ENCODE results near the gene TNK1. TPM values are rescaled to one million over a fixed set of nuclear protein-coding genes. Genes with fewer than 3 reads are reported as not detected.

Gene TNK1
- total RNA-seq, 2 experiments from 2014 or later = 0.25 to 0.86 TPM

DNA sequence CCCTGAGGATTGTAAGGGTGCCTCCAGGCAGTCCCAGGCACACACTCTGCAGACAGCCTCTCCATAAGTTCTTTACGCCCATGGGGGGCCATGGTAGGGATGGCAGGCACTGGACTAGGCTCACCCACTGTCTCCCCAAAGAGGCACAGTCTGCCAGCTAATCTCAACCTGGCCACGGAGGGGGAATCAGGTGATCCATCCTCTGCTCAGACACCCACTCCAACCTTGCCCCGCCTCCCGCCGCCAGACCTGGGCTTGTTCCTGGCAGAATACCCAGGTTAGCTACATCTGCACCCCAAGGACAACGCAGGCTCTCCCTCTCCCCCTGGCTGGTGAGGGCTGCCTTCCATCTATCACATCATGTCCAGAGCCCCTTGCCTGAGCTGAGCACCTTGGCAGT, 28.0 kb downstream of the TNK1 start:
- peaks cover 19% of the 10 kb centered on the region for H3K27me3 Mint-ChIP-seq
- H3K36me3 Mint-ChIP-seq (ENCODE audit: low read depth) = no peaks in the 10 kb centered on the region
- no peak overlapping the region for H3K27ac Mint-ChIP-seq
- H3K4me3 Mint-ChIP-seq = no peak overlapping the region
- peaks cover 14% of the 10 kb centered on the region for H3K4me1 Mint-ChIP-seq
- ChIA-PET POLR2A (no interaction called here), CTCF (interaction anchor here (0.6 kb wide), 1 partner anchor 27 kb away, joined by 4 read pairs; no protein-coding TSS in a partner anchor)
- no peaks in the 10 kb centered on the region for H3K9me3 Mint-ChIP-seq
- no peak for DNase-seq

DNA sequence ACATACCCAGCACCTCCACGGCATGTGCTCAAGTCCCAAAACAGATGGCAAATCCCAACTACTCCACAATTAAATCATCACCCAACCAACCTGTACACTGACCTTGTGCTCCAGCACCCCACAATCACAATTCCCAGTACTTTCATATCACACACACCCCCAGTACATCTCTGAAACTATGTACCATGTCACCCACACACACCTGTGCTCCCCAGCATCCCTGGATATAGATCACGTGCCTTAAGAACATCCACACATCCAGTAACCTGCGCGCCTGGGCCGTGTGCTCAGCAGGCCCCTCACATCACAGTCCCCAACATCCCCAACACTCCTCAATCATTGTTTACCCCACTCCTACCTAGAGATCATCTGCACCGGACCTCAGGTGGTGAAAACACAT, 28.8 kb downstream of the TNK1 start:
- H3K9me3 Mint-ChIP-seq = no peaks in the 10 kb centered on the region
- CTCF ChIA-PET = no interaction called here
- H3K27me3 Mint-ChIP-seq = peaks cover 19% of the 10 kb centered on the region

DNA sequence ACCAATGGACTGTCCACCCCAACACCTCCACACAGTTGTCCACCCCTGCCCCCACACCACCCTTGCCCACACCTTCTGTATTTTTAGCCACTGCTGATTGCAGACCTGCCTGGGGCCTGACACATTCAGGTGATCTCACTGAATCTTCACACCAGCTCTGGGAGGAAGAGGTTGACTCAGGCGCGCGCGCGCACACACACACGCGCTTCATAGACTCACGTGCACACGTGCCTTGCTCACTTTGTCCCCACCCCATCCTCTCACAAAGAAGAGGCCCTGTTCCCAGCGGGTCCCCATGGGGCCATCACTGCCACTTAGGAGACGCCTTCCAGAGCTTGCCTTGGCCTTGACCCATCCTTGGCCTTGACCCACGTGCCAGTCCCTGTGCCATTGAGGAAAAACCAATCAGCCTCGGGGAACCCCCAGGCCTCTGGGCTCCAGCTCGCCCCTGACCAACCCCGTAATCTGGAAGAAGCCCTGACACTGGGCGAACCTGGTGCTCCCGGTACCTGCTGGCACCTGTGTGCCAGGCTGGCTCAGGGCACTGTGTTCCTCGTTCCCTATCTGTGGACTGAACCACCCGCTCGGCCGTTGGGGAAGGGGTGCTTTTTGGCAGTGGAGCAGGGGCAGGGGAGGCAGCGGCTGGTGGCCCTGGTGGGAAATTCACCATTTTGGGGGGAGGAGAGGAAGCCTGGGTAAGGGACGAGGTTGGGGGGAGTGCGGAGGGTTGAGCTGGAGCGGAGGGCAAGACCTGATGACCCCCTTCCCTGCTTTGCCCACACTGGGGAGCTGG, 29.9 kb downstream of the TNK1 start:
- POLR2A ChIA-PET = interaction anchor here (1.1 kb wide), 1 partner anchor 13 kb away, joined by 3 read pairs; no protein-coding TSS in a partner anchor
- Mint-ChIP-seq H3K36me3 (ENCODE audit: low read depth) (no peaks in the 10 kb centered on the region), H3K9me3 (no peaks in the 10 kb centered on the region), H3K27ac (no peak overlapping the region), H3K27me3 (peaks cover 14% of the 10 kb centered on the region), H3K4me3 (no peak overlapping the region), H3K4me1 (peaks cover 10% of the 10 kb centered on the region)
- DNase-seq = no peak
- CTCF ChIA-PET = no interaction called here

More for the DNA sequence above, 28.8 kb downstream of the TNK1 start:
- Mint-ChIP-seq H3K4me3 (no peak overlapping the region), H3K36me3 (ENCODE audit: low read depth) (no peaks in the 10 kb centered on the region), H3K27ac (no peak overlapping the region), H3K4me1 (peaks cover 14% of the 10 kb centered on the region)
- POLR2A ChIA-PET = interaction anchor here (0.9 kb wide), 1 partner anchor 15 kb away, joined by 4 read pairs; the partner anchor contains the start of gene SPEM2
- DNase-seq = no peak

DNA sequence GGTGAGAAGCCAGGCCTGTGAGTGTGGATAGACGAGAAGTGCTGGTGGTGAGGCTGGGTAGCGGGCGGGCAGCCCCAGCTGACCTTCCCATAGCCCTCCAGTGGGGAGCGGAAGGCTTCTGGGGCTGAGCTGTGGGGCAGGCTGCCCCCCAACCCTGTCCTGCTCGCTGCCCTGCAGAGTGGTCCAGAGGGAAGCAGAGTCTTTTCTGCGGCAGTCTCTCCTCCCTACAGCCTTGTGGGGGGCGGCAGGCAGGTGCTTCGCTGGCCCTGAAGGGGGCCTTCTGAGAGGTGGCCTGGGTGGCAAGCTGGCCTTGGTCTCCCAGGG, 30.5 kb downstream of the TNK1 start:
- DNase-seq = no peak
- Mint-ChIP-seq H3K27me3 (peaks cover 9% of the 10 kb centered on the region), H3K27ac (no peak overlapping the region), H3K4me1 (peaks cover 9% of the 10 kb centered on the region), H3K36me3 (ENCODE audit: low read depth) (no peaks in the 10 kb centered on the region), H3K4me3 (no peak overlapping the region), H3K9me3 (no peaks in the 10 kb centered on the region)
- POLR2A ChIA-PET = interaction anchor here (1.1 kb wide), 1 partner anchor 13 kb away, joined by 3 read pairs; no protein-coding TSS in a partner anchor
- CTCF ChIA-PET = no interaction called here

DNA sequence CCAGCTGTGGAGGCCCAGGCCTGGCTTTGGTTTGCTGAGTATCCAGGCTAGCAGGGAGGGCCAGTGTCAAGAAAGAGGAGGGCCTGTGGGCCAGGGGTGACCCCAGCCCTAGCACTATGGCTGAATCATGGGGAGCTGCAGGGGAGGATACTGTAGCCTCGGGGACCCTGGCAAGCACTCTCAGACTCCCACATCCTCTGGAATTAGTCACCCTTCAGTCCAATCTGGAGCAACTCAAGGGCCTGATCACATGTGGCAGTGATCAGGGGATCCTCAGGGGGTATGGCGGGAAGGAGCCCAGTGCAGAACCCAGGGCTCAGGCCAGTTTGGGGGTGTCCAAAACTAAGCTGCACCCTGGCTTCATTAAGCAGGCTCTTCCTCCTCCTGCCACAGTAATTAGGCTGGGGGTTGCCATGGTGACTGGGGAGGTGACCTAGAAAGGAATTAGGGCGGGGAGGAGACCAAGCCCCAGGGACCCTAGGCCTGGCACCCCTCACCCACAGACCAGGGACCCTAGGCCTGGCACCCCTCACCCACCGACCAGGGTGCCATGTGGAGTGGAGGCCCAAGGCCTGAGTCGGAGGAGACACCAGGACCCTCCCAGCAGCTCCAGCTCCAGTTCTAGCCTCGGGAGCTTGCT, 32.6 kb downstream of the TNK1 start:
- H3K36me3 Mint-ChIP-seq (ENCODE audit: low read depth) = no peaks in the 10 kb centered on the region
- DNase-seq = no peak
- CTCF ChIA-PET = interaction anchor here (1.0 to 1.2 kb wide), 2 partner anchors 10 to 22 kb away, joined by 3 read pairs; partner anchors contain the start of genes TMEM102 and TMEM256
- POLR2A ChIA-PET = interaction anchor here (0.6 to 0.8 kb wide), 2 partner anchors 9 to 22 kb away, joined by 3 read pairs; partner anchors contain the start of gene TMEM256
- H3K27me3 Mint-ChIP-seq = peaks cover 5% of the 10 kb centered on the region
- no peaks in the 10 kb centered on the region for H3K9me3 Mint-ChIP-seq
- no peak overlapping the region for H3K27ac Mint-ChIP-seq
- H3K4me1 Mint-ChIP-seq = peaks cover 4% of the 10 kb centered on the region
- H3K4me3 Mint-ChIP-seq = no peak overlapping the region

DNA sequence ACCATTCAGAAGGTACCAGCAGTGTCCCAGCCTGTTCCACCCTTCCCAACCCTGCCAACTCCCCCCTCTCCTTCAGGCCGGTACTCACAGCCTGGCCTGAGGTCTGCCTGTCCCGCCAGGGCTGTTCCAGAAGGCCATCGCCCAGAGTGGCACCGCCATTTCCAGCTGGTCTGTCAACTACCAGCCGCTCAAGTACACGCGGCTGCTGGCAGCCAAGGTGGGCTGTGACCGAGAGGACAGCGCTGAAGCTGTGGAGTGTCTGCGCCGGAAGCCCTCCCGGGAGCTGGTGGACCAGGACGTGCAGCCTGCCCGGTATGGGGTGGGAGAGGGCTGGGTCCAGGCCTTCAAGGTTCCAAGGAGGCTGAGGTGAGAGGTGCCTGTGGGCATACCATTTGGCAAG, 33.9 kb downstream of the TNK1 start:
- POLR2A ChIA-PET = no interaction called here
- no peak for DNase-seq
- no peak overlapping the region for H3K4me3 Mint-ChIP-seq
- H3K36me3 Mint-ChIP-seq (ENCODE audit: low read depth) = no peaks in the 10 kb centered on the region
- no peaks in the 10 kb centered on the region for H3K4me1 Mint-ChIP-seq
- H3K9me3 Mint-ChIP-seq = no peaks in the 10 kb centered on the region
- CTCF ChIA-PET = interaction anchor here (1.8 kb wide), 1 partner anchor 59 kb away, joined by 4 read pairs; no protein-coding TSS in a partner anchor
- H3K27me3 Mint-ChIP-seq = no peaks in the 10 kb centered on the region
- no peak overlapping the region for H3K27ac Mint-ChIP-seq

DNA sequence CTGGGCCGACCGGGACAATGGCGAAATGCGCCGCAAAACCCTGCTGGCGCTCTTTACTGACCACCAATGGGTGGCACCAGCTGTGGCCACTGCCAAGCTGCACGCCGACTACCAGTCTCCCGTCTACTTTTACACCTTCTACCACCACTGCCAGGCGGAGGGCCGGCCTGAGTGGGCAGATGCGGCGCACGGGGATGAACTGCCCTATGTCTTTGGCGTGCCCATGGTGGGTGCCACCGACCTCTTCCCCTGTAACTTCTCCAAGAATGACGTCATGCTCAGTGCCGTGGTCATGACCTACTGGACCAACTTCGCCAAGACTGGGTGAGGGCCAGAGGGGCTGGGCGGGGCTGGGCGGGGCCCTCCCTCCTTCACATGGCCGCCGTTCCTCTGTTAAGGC, 34.9 kb downstream of the TNK1 start:
- no peaks in the 10 kb centered on the region for H3K36me3 Mint-ChIP-seq (ENCODE audit: low read depth)
- no peak overlapping the region for H3K4me3 Mint-ChIP-seq
- POLR2A ChIA-PET = no interaction called here
- H3K4me1 Mint-ChIP-seq = no peaks in the 10 kb centered on the region
- CTCF ChIA-PET = interaction anchor here (1.8 kb wide), 1 partner anchor 60 kb away, joined by 4 read pairs; no protein-coding TSS in a partner anchor
- no peaks in the 10 kb centered on the region for H3K9me3 Mint-ChIP-seq
- H3K27ac Mint-ChIP-seq = no peak overlapping the region
- no peak for DNase-seq
- H3K27me3 Mint-ChIP-seq = no peaks in the 10 kb centered on the region

DNA sequence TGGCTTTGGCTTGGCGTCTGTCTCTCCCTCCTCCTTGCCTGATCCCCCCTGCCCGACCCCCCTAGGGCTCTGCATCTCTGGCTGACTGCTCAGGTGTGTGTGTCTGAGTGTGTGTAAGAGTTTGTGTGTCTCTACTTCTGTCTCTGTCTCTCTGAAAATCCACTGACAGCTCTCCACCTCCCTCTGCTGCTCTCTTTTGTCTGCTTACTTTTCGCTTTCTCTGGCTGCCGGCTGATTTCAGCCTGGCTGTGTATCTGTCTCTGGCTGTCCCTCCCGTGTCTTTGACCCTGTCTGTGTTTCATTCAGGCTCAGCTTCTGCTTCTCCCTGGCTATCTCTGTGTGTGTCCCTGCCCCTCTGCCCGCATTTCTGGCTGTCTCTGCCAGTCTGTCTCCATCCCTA, 35.4 kb downstream of the TNK1 start:
- Mint-ChIP-seq H3K27me3 (no peaks in the 10 kb centered on the region), H3K4me3 (no peak overlapping the region), H3K36me3 (ENCODE audit: low read depth) (no peaks in the 10 kb centered on the region), H3K9me3 (no peaks in the 10 kb centered on the region), H3K27ac (no peak overlapping the region), H3K4me1 (no peaks in the 10 kb centered on the region)
- DNase-seq = no peak
- ChIA-PET CTCF (interaction anchor here (1.4 kb wide), 1 partner anchor 61 kb away, joined by 3 read pairs; no protein-coding TSS in a partner anchor), POLR2A (no interaction called here)

DNA sequence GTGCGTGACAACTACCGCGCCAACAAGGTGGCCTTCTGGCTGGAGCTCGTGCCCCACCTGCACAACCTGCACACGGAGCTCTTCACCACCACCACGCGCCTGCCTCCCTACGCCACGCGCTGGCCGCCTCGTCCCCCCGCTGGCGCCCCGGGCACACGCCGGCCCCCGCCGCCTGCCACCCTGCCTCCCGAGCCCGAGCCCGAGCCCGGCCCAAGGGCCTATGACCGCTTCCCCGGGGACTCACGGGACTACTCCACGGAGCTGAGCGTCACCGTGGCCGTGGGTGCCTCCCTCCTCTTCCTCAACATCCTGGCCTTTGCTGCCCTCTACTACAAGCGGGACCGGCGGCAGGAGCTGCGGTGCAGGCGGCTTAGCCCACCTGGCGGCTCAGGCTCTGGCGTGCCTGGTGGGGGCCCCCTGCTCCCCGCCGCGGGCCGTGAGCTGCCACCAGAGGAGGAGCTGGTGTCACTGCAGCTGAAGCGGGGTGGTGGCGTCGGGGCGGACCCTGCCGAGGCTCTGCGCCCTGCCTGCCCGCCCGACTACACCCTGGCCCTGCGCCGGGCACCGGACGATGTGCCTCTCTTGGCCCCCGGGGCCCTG, 36.3 kb downstream of the TNK1 start:
- no peaks in the 10 kb centered on the region for H3K27me3 Mint-ChIP-seq

DNA sequence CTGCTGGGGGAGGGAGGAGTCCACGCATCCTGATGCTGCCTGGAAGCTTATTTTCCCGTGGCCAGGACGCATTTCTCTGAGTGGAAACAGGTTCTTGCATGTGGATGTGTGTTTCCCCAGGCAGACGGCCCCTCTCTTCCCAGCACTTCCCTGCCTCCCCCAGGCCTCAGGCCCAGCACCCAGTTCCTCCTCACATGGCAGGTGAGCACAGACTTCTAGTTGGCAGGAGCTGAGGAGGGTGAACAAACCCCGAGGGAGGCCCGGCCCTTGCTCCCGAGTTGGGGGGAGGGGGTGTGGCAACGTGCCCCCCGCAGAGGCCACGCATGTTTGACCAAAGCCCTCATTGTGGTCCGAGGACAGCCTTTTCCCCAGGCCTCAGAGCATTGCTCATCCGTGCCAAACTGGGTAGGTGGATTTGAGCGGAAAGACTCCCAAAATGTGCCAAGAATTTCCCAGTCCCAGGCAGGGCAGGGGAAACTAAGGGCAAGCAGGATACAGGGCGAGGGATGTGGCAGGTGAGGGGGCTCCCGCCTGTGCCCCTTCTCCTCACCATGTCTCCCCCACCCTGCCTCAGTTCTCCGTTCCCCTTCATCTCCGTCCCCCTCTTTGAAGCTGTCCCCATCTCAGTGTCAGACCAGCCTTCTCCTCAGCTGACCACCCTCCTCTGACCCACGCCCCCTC, 37.7 kb downstream of the TNK1 start:
- POLR2A ChIA-PET = interaction anchor here (0.9 kb wide), 1 partner anchor 18 kb away, joined by 3 read pairs; no protein-coding TSS in a partner anchor
- Mint-ChIP-seq H3K27ac (no peak overlapping the region), H3K36me3 (ENCODE audit: low read depth) (no peaks in the 10 kb centered on the region), H3K4me1 (no peaks in the 10 kb centered on the region), H3K4me3 (no peak overlapping the region), H3K9me3 (no peaks in the 10 kb centered on the region), H3K27me3 (no peaks in the 10 kb centered on the region)
- CTCF ChIA-PET = no interaction called here
- DNase-seq = no peak

More for the DNA sequence above, 36.3 kb downstream of the TNK1 start:
- no peaks in the 10 kb centered on the region for H3K36me3 Mint-ChIP-seq (ENCODE audit: low read depth)
- ChIA-PET CTCF (interaction anchor here (1.4 kb wide), 1 partner anchor 62 kb away, joined by 3 read pairs; no protein-coding TSS in a partner anchor), POLR2A (no interaction called here)
- no peak for DNase-seq
- H3K4me3 Mint-ChIP-seq = no peak overlapping the region
- no peak overlapping the region for H3K27ac Mint-ChIP-seq
- H3K4me1 Mint-ChIP-seq = no peaks in the 10 kb centered on the region
- no peaks in the 10 kb centered on the region for H3K9me3 Mint-ChIP-seq

DNA sequence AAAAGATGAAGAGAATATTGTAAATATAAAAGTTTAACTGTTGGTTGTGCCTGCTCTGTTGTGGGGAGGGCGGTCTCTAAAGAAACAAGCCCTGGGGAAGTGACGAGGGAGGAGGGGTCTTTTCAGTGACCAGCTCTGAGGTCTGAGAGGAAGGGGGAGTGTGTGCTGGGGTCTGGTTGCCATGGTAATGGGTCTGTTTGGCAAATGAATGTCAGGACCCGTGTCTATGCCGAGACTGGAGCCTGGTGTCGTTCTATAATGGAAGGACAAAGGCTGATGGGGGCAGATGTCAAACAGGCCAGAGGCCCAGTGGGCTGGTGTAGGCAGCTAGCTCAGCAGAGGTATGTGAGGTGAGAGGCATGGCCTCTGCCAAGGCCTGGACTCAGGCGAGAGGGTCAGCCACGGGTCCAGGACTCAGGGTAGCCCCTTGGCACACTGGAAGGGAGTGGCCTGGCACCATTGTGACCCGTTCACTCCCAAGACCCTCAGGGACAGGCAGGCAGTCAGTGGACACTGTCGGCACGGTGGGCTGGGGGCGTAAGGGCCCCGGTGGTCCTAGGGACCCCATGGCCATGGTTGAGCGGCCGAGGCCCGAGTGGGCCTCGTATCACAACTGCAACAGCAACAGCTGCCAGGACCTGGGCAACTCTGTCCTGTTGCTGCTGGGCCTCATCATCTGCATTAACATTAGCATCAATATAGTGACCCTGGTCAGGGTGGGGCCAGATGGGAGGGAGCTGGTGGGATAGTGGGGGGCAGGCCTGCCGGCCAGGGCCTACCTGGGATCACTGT, 39.1 kb downstream of the TNK1 start, which contains the start of gene SPEM1:
TSS of gene SPEM1 (plus strand) at position 506 of the 792 bp plus-strand sequence. CDS start at position 567, 61 bp downstream.
- H3K27me3 Mint-ChIP-seq = peaks cover 1% of the 10 kb centered on the region
- H3K4me3 Mint-ChIP-seq = no peak within 1 kb of the TSS
- no peak within 1 kb of the TSS for H3K27ac Mint-ChIP-seq
- CTCF ChIA-PET = interaction anchor here (0.6 to 1.9 kb wide), 4 partner anchors 16 to 214 kb away, joined by 3 to 6 read pairs (median 4); partner anchors contain the start of gene TMEM256
- DNase-seq = no peak
- no peaks in the 10 kb centered on the region for H3K9me3 Mint-ChIP-seq
- POLR2A ChIA-PET = interaction anchor here (0.9 to 1.3 kb wide), 3 partner anchors 16 to 63 kb away, joined by 3 to 9 read pairs (median 3); partner anchors contain the start of gene TMEM256
- no peaks in the 10 kb centered on the region for H3K4me1 Mint-ChIP-seq
- no peaks in the 10 kb centered on the region for H3K36me3 Mint-ChIP-seq (ENCODE audit: low read depth)

DNA sequence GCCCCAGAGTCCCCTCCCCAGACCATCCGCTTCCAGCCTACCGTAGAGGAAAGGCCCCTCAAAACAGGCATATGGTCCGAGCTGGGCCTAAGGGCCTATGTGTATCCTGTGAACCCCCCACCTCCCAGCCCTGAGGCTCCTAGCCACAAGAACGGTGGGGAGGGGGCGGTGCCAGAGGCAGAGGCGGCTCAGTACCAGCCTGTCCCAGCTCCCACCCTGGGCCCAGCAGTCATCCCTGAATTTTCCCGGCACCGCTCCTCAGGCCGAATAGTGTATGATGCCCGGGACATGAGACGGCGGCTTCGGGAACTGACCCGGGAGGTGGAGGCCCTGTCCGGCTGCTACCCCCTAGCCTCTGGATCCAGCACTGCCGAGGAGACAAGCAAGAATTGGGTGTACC, 40.3 kb downstream of the TNK1 start:
- Mint-ChIP-seq H3K36me3 (ENCODE audit: low read depth) (no peaks in the 10 kb centered on the region), H3K4me1 (no peaks in the 10 kb centered on the region), H3K27me3 (peaks cover 1% of the 10 kb centered on the region)

More for the DNA sequence above, 40.3 kb downstream of the TNK1 start:
- no peak for DNase-seq
- POLR2A ChIA-PET = interaction anchor here (1.1 to 1.3 kb wide), 2 partner anchors 18 to 62 kb away, joined by 3 to 9 read pairs; partner anchors contain the start of gene TMEM256
- Mint-ChIP-seq H3K9me3 (no peaks in the 10 kb centered on the region), H3K4me3 (no peak overlapping the region), H3K27ac (no peak overlapping the region)
- CTCF ChIA-PET = interaction anchor here (1.2 to 1.9 kb wide), 2 partner anchors 16 to 65 kb away, joined by 4 to 5 read pairs; no protein-coding TSS in a partner anchor
